ENCODE measurements around the gene TMEM255B. TPM values are rescaled to one million over a fixed set of nuclear protein-coding genes. Genes with fewer than 3 reads are reported as not detected.
"Not testable (repeated sequence)": the region's sequence is repeated elsewhere in the genome, so short reads cannot be mapped to it uniquely, and the experiment has no call there.

TMEM255B gene
- total and polyA plus RNA-seq, 9 of the 15 experiments (the other 6 are each of a cell fraction or from before 2014, with no cell fraction given): 0.01 to 0.75 (median 0.23) TPM

GRCh38 chr13:113825841-113826240, 66.8 kb downstream of the TMEM255B start (continued):
- no peak for TF ChIP-seq OTX1 (CRISPR knock-in tag; IDR thresholded peaks at IDR 0.05)
- TF ChIP-seq CREB1 (IDR thresholded peaks at IDR 0.05): no peak
- TF ChIP-seq CREB1 (CRISPR knock-in tag; IDR thresholded peaks at IDR 0.05): no peak
- TF ChIP-seq EP300 (IDR thresholded peaks at IDR 0.05; ENCODE audit: low read length): no peak
- TF ChIP-seq KDM5B (IDR thresholded peaks at IDR 0.05; ENCODE audit: insufficient replicate concordance, low read depth, low read length): no peak
- no peak for TF ChIP-seq CEBPZ (IDR thresholded peaks at IDR 0.05; ENCODE audit: borderline replicate concordance, low read depth, low read length)
- TF ChIP-seq SAFB2 (IDR thresholded peaks at IDR 0.05; ENCODE audit: borderline replicate concordance, low read depth, low read length, severe bottlenecking): no peak
- no peak for TF ChIP-seq ETV6 (IDR thresholded peaks at IDR 0.05; ENCODE audit: borderline replicate concordance in 1 of 2, low read depth in 2 of 2, low read length in 1 of 2)
- no peak for TF ChIP-seq ETV6 (CRISPR knock-in tag; IDR thresholded peaks at IDR 0.05; ENCODE audit: borderline replicate concordance)
- TF ChIP-seq ZNF324 (CRISPR knock-in tag; IDR thresholded peaks at IDR 0.05): no peak
- TF ChIP-seq ZNF592 (IDR thresholded peaks at IDR 0.05): no peak
- no peak for TF ChIP-seq ZNF347 (CRISPR knock-in tag; IDR thresholded peaks at IDR 0.05; ENCODE audit: low read depth)
- no peak for TF ChIP-seq HMGN3 (IDR thresholded peaks at IDR 0.05; ENCODE audit: borderline replicate concordance, extremely low read depth, insufficient read length, low read depth, low read length)

- CTCF ChIA-PET (ENCODE audit: low intra/inter-chr PET ratio); H3K27ac ChIP-seq (ENCODE audit: extremely low read depth, low read depth, low read length); H3K27me3 ChIP-seq (ENCODE audit: control insufficient read depth in 2 of 2, insufficient read depth in 2 of 2, low read length in 2 of 2); DNase-seq (ENCODE audit: extremely low read depth in 1 of 4, low spot score in 3 of 4); H3K79me2 ChIP-seq (ENCODE audit: control insufficient read depth, insufficient read depth, low read length); intact Hi-C loops (cut with micrococcal nuclease); H3K9me1 ChIP-seq (ENCODE audit: control insufficient read depth, insufficient read depth, low read length); ATAC-seq; H3K9me3 ChIP-seq (replicated peaks; ENCODE audit: control insufficient read depth, insufficient read depth, low read depth, low read length); H3K4me2 ChIP-seq (ENCODE audit: insufficient read depth, low read length); H3K36me3 ChIP-seq (ENCODE audit: control insufficient read depth, insufficient read depth, low read length); FAIRE-seq; BruUV-seq (replicated peaks); H3K9ac ChIP-seq (ENCODE audit: insufficient read depth in 1 of 2, low read depth in 2 of 2, low read length in 2 of 2); POLR2A ChIA-PET; H2AFZ ChIP-seq (ENCODE audit: low read depth, low read length); H4K20me1 ChIP-seq (replicated peaks; ENCODE audit: control insufficient read depth, insufficient read depth, low read length); H3K4me3 ChIP-seq: not testable (repeated sequence)
- H3K4me1 ChIP-seq (replicated peaks in 1 of 2; ENCODE audit: control insufficient read depth in 2 of 2, insufficient read depth in 2 of 2, low read length in 2 of 2): peaks cover 0 to 14% of the 10 kb centered on the region in 2 experiments; a peak in 2 of 5 replicates
- no CpG with 5 or more reads among the region's 35 CpGs for WGBS (ENCODE audit: insufficient coverage, low coverage, missing lambda C conversion rate)
- in situ Hi-C loops (cut with MboI): loop anchor here (10.0 kb wide), 1 partner anchor 88 kb away; no protein-coding TSS in a partner anchor
These were observed 67.4 kb downstream of the TMEM255B start for GRCh38 chr13:113826446-113826845.
